Endothelial cell of umbilical vein (primary cell): ENCODE data around the gene KHDC1L.

ENCODE experiments used
- GATA2 ChIP-seq: IDR thresholded peaks from 2 replicates; pipeline ENCODE4 v1.7.0; 2011; ENCODE audit warnings: low read depth, mild to moderate bottlenecking, moderate library complexity, mixed read lengths, low read length; ENCODE audit not compliant: insufficient read length, insufficient read depth
- JUN ChIP-seq: IDR thresholded peaks from 2 replicates; pipeline ENCODE4 v1.6.1; 2011; ENCODE audit warnings: borderline replicate concordance, low read depth; ENCODE audit not compliant: insufficient read length, insufficient read depth
- POLR2A ChIP-seq: IDR thresholded peaks from 2 replicates; pipeline ENCODE4 v1.6.1; 2012; ENCODE audit warnings: low read depth, mild to moderate bottlenecking, control low read depth, low read length
- TF ChIP-seq, protein P1 (sequence below), 2 donors: IDR thresholded peaks; 1 replicate in 1 of 2; 2 replicates in 1 of 2; pipeline ENCODE4 v1.5.1; 2011; ENCODE audit warnings: low read length in 2 of 2, mild to moderate bottlenecking in 2 of 2, moderate library complexity in 2 of 2, control low read depth in 1 of 2, inconsistent platforms in 1 of 2, low read depth in 1 of 2; ENCODE audit not compliant: insufficient read depth in 1 of 2; ENCODE audit errors: extremely low read depth in 1 of 2
- TF ChIP-seq, protein P2 (sequence below): IDR thresholded peaks from 2 replicates; pipeline ENCODE4 v1.6.1; 2011; ENCODE audit not compliant: insufficient read depth, insufficient read length

DNA sequence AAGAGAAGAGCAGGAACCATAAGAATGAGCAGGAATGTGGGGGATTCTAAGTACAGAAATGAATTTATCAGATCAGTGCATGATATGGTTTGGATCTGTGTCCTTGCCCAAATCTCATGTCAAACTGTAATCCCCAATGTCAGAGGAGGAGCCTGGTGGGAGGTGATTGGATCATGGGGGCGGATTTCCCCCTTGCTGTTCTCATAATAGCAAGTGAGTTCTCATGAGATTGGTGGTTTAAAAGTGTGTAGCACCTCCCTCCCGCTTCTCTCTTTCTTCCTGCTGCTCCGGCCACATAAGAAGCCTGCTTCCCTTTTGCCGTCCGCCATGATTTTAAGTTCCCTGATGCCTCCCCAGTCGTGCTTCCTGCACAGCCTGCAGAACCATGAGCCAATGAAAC is 49.2 kb downstream of the KHDC1L start:
- TF ChIP-seq, protein P1, sequence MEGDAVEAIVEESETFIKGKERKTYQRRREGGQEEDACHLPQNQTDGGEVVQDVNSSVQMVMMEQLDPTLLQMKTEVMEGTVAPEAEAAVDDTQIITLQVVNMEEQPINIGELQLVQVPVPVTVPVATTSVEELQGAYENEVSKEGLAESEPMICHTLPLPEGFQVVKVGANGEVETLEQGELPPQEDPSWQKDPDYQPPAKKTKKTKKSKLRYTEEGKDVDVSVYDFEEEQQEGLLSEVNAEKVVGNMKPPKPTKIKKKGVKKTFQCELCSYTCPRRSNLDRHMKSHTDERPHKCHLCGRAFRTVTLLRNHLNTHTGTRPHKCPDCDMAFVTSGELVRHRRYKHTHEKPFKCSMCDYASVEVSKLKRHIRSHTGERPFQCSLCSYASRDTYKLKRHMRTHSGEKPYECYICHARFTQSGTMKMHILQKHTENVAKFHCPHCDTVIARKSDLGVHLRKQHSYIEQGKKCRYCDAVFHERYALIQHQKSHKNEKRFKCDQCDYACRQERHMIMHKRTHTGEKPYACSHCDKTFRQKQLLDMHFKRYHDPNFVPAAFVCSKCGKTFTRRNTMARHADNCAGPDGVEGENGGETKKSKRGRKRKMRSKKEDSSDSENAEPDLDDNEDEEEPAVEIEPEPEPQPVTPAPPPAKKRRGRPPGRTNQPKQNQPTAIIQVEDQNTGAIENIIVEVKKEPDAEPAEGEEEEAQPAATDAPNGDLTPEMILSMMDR (IDR thresholded peaks at IDR 0.05; ENCODE audit: extremely low read depth in 1 of 2, insufficient read depth in 1 of 2, low read depth in 1 of 2, low read length in 2 of 2): no peak
- no peak for TF ChIP-seq POLR2A
- no peak for TF ChIP-seq JUN
- TF ChIP-seq GATA2: no peak
- TF ChIP-seq, protein P2, sequence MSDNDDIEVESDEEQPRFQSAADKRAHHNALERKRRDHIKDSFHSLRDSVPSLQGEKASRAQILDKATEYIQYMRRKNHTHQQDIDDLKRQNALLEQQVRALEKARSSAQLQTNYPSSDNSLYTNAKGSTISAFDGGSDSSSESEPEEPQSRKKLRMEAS: no peak
